K562 (cell line): ENCODE results near the gene INPP5E. TPM values are rescaled to one million over a fixed set of nuclear protein-coding genes. Genes with fewer than 3 reads are reported as not detected.

Source experiments
- CBX5 ChIP-seq: IDR thresholded peaks from 2 replicates; pipeline ENCODE4 v1.6.1; 2014; ENCODE audit warnings: low read depth, borderline replicate concordance
- EP300 ChIP-seq: IDR thresholded peaks from 2 replicates; pipeline ENCODE4 v1.6.1; 2012; ENCODE audit warnings: low read length, improper control_type of control experiment
- NEUROD1 ChIP-seq: fragments of 150-350 bp; IDR thresholded peaks from 2 replicates; pipeline ENCODE4 v1.6.1; 2014; ENCODE audit warnings: borderline replicate concordance, low read length, low read depth; ENCODE audit not compliant: partially characterized antibody
- NFYB ChIP-seq: IDR thresholded peaks from 2 replicates; pipeline ENCODE4 v1.6.1; 2011; ENCODE audit warnings: mild to moderate bottlenecking, moderate library complexity; ENCODE audit not compliant: insufficient read length; ENCODE audit errors: extremely low read depth
- NKRF ChIP-seq: fragments of 450-650 bp; IDR thresholded peaks from 2 replicates; pipeline ENCODE4 v1.6.1; 2016; ENCODE audit warnings: borderline replicate concordance
- NUFIP1 ChIP-seq: fragments of 450-650 bp; IDR thresholded peaks from 2 replicates; pipeline ENCODE4 v1.6.1; 2018; ENCODE audit not compliant: partially characterized antibody
- SAFB ChIP-seq: fragments of 200-400 bp; formaldehyde crosslinking; IDR thresholded peaks from 2 replicates; pipeline ENCODE4 v1.6.1; 2017; ENCODE audit warnings: low read depth, low read length, borderline replicate concordance
- STAT5B ChIP-seq: fragments of 250-450 bp; sonication (Bioruptor Pico); IDR thresholded peaks from 2 replicates; pipeline ENCODE4 v1.8.0; 2021; ENCODE audit warnings: mild to moderate bottlenecking, inconsistent platforms
- SUPT5H ChIP-seq: fragments of 450-650 bp; IDR thresholded peaks from 2 replicates; pipeline ENCODE4 v1.6.1; 2016
- U2AF2 ChIP-seq: fragments of 200-400 bp; formaldehyde crosslinking; optimal IDR thresholded peaks from 2 replicates; pipeline ENCODE3; 2017; ENCODE audit warnings: low read depth, mild to moderate bottlenecking, low read length
- ZFX ChIP-seq: sonication (generic); formaldehyde crosslinking; IDR thresholded peaks from 2 replicates; pipeline ENCODE4 v1.8.0; 2022; ENCODE audit warnings: mild to moderate bottlenecking, missing genetic modification reagents, moderate library complexity
- ZNF121 ChIP-seq: sonication (generic); formaldehyde crosslinking; conservative IDR thresholded peaks from 2 replicates; pipeline ENCODE4 v1.8.0; 2022; ENCODE audit warnings: missing genetic modification reagents
- ZNF165 ChIP-seq: fragments of 250-450 bp; sonication (Bioruptor Pico); IDR thresholded peaks from 2 replicates; pipeline ENCODE4 v1.4.0; 2020; ENCODE audit warnings: borderline replicate concordance
- polyA plus RNA-seq, 8 experiments: library from polyadenylated mRNA; depleted of rRNA in 4 of 8; stranded (reverse) in 5 of 8; unstranded in 3 of 8; fragments of >200 nt; fragmentation: Nextera tagmentation in 2 of 8; fragmentation: Illumina TruSeq in 1 of 8; extraction: Ambion mirVana in 2 of 8; extraction: Trizol in 1 of 8; gene quantifications; 2 replicates each; pipeline versions ENCODE4 v1.2.1 to v1.2.3, GENCODE V29; 2011 to 2014; ENCODE audit warnings: inconsistent platforms in 1 of 8, missing spikeins in 1 of 8
- total RNA-seq, 7 experiments: library from RNA; depleted of rRNA in 6 of 7; stranded (reverse); fragments of >200 nt in 6 of 7; fragmentation: Illumina TruSeq in 2 of 7; extraction: Trizol in 2 of 7; gene quantifications; 2 replicates each; pipeline versions ENCODE4 v1.2.1 to v1.2.3, GENCODE V29; 2011 to 2021; ENCODE audit warnings: low replicate concordance in 1 of 7
- TF ChIP-seq, protein P1 (sequence below), 2 experiments: IDR thresholded peaks; 2 replicates each; pipeline ENCODE4 v1.6.1; 2012; ENCODE audit warnings: improper control_type of control experiment in 2 of 2, low read depth in 2 of 2, low read length in 2 of 2, borderline replicate concordance in 1 of 2
- TF ChIP-seq, protein P2 (sequence below): fragments of 250-450 bp; sonication (Bioruptor Pico); IDR thresholded peaks from 2 replicates; pipeline ENCODE4 v1.8.0; 2021; ENCODE audit warnings: borderline replicate concordance, mild to moderate bottlenecking, moderate library complexity; ENCODE audit not compliant: poor library complexity, severe bottlenecking
- TF ChIP-seq, protein P3 (sequence below): fragments of 200-800 bp; sonication (Bioruptor generic); IDR thresholded peaks from 2 replicates; pipeline ENCODE4 v1.6.1; 2017; ENCODE audit warnings: missing genetic modification characterization, missing compliant biosample characterization
- TF ChIP-seq, protein P4 (sequence below), 2 experiments: fragments of 450-650 bp; conservative IDR thresholded peaks; 2 replicates each; pipeline ENCODE4 v1.6.1; 2017; ENCODE audit warnings: mild to moderate bottlenecking in 2 of 2, moderate library complexity in 2 of 2

INPP5E gene
- total and polyA plus RNA-seq, 9 of the 15 experiments (the other 6 are each of a cell fraction or from before 2014, with no cell fraction given) = 0.38 to 17.4 (median 4.9) TPM

DNA sequence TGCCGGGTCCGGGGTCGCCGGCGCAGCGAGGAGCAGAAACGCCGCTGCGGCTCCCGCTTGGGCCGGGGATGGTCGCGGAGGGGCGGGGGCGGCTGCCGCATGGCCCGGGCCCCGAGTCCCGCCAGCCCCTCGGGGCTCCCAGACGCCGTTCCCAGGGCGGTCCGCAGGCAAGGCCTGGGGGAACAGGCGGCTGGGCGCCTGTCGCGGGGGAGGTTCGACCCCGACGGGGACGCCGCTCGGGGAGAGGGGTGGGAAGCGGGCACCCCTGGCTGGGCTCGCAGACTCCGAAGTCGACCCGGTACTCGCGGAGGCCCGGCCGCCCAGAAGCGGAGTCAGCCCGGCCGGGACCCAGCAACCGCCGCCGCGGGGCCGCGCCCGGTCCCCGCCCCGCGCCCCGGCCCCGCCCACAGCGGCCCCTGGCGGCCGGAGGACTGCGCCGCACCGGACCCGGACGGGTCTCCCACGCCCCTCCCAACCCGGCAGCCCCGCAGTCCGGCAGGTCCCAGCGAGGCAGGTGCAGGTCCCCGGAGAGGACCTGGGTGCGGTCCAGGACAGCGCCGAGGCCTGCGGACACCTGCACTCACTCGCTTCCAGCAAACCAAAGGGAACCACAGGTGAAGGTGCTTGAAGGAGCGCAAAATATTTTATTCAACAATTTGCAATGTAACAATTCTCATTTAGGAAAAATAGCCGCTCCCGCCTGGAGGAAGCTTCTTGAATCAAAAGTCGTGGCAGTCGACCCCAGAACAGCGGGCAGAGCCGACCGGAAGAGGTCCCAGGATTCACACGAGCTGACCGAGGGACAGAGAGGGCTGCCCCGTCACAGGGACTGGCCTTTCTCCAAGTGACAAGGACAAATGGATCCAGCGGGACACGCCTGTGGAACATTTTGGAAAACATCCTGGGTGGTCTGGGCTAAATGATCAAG lies at the start of gene INPP5E (continued):
- TF ChIP-seq, protein P1, sequence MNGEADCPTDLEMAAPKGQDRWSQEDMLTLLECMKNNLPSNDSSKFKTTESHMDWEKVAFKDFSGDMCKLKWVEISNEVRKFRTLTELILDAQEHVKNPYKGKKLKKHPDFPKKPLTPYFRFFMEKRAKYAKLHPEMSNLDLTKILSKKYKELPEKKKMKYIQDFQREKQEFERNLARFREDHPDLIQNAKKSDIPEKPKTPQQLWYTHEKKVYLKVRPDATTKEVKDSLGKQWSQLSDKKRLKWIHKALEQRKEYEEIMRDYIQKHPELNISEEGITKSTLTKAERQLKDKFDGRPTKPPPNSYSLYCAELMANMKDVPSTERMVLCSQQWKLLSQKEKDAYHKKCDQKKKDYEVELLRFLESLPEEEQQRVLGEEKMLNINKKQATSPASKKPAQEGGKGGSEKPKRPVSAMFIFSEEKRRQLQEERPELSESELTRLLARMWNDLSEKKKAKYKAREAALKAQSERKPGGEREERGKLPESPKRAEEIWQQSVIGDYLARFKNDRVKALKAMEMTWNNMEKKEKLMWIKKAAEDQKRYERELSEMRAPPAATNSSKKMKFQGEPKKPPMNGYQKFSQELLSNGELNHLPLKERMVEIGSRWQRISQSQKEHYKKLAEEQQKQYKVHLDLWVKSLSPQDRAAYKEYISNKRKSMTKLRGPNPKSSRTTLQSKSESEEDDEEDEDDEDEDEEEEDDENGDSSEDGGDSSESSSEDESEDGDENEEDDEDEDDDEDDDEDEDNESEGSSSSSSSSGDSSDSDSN (IDR thresholded peaks at IDR 0.05; ENCODE audit: borderline replicate concordance in 1 of 2, low read depth in 2 of 2, low read length in 2 of 2) = 0 out of 4 replicates have a peak, but pooled peaks of 1 of the 2 experiments have one; percentile 39
- TF ChIP-seq EP300 (no peak), NEUROD1 (no peak), U2AF2 (no peak), SUPT5H (peak; percentile 59; the same call in 1 of the 2 replicates), STAT5B (CRISPR knock-in tag) (no peak), NUFIP1 (no peak), NKRF (no peak), ZNF121 (CRISPR knock-in tag) (no peak), NFYB (no peak), SAFB (no peak), ZNF165 (CRISPR knock-in tag) (no peak), CBX5 (no peak), ZFX (peak; percentile 75)
- TF ChIP-seq, protein P2, sequence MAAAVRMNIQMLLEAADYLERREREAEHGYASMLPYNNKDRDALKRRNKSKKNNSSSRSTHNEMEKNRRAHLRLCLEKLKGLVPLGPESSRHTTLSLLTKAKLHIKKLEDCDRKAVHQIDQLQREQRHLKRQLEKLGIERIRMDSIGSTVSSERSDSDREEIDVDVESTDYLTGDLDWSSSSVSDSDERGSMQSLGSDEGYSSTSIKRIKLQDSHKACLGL = no peak
- TF ChIP-seq, protein P3, sequence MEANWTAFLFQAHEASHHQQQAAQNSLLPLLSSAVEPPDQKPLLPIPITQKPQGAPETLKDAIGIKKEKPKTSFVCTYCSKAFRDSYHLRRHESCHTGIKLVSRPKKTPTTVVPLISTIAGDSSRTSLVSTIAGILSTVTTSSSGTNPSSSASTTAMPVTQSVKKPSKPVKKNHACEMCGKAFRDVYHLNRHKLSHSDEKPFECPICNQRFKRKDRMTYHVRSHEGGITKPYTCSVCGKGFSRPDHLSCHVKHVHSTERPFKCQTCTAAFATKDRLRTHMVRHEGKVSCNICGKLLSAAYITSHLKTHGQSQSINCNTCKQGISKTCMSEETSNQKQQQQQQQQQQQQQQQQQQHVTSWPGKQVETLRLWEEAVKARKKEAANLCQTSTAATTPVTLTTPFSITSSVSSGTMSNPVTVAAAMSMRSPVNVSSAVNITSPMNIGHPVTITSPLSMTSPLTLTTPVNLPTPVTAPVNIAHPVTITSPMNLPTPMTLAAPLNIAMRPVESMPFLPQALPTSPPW (CRISPR knock-in tag) = peak; percentile 74; the same call in 1 of the 2 replicates
- TF ChIP-seq, protein P4, sequence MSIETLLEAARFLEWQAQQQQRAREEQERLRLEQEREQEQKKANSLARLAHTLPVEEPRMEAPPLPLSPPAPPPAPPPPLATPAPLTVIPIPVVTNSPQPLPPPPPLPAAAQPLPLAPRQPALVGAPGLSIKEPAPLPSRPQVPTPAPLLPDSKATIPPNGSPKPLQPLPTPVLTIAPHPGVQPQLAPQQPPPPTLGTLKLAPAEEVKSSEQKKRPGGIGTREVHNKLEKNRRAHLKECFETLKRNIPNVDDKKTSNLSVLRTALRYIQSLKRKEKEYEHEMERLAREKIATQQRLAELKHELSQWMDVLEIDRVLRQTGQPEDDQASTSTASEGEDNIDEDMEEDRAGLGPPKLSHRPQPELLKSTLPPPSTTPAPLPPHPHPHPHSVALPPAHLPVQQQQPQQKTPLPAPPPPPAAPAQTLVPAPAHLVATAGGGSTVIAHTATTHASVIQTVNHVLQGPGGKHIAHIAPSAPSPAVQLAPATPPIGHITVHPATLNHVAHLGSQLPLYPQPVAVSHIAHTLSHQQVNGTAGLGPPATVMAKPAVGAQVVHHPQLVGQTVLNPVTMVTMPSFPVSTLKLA (conservative IDR thresholded peaks at IDR 0.05) = no peak
